HG03060 (cell line): Measurements from ENCODE around the gene CBFA2T2.
"Not testable (repeated sequence)": the region's sequence is repeated elsewhere in the genome, so short reads cannot be mapped to it uniquely, and the experiment has no call there.

ENCODE experiments used
- ATAC-seq: cut with Tn5 transposase; IDR thresholded peaks from one replicate; pipeline ENCODE4 v1.9.1; 2021; ENCODE audit warnings: low read depth, moderate number of reproducible peaks; ENCODE audit not compliant: unreplicated experiment

CBFA2T2 gene

GRCh38 chr20:33501000-33501399 is 11.1 kb downstream of the CBFA2T2 start:
- no peak for ATAC-seq

DNA sequence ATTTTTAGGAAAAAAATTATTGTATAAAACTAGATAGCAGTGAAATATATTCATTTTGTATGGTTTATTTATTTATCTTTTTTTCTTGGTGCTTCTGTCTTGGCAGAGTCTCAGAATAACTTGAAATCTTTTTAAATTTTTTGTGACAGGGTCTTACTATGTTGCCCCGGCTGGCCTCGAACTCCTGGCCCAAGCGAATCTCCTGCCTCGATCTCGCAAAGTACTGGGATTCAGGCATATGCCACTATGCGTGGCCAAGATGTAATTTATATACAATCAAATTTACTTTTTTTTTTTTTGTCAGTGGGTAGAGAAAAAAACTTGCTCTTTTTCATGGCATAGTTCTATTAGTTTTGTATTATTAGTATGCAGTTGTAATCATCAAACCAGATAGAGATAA is 13.7 kb downstream of the CBFA2T2 start:
- no peak for ATAC-seq

DNA sequence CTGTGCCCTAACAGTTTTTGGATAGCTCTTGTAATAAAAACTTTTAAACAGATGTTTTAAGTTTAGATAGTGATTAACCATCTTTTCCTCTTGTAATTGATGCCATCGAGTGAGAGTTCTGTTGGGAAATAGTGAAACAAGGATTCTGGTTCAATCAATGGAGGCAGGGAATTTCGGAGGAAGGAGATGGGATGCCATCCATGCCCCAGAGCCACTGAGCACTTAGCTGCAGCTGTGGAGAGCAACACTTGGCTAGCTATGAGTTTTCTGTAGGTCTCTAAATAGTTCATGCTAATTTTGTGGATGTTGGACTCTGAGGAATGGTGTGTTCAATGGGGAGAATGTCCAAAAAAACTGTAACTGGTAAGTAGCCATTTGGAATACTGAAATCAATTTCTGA is 16.7 kb downstream of the CBFA2T2 start:
- ATAC-seq: no peak

DNA sequence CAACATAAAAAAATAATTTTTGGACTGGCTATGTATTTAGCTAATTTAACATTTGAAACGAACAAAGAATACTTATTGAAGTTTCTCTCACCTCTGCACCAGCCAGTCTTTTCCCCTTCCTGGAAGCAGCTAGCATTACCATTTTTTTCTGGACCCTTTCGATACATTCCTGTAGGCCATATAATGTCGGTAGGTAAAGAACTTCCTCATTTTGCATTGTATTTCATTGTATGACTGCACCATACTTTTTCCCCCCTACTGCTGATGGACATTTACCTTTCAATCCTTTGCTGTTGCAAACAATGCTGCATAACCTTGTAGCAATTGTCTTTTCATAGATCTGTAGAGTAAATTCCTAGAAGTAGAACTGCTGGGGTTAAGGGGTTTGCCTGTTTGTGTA is 17.6 kb downstream of the CBFA2T2 start:
- no peak for ATAC-seq

- ATAC-seq: not testable (repeated sequence)
Observed at GRCh38 chr20:33508015-33508414, 18.1 kb downstream of the CBFA2T2 start.

DNA sequence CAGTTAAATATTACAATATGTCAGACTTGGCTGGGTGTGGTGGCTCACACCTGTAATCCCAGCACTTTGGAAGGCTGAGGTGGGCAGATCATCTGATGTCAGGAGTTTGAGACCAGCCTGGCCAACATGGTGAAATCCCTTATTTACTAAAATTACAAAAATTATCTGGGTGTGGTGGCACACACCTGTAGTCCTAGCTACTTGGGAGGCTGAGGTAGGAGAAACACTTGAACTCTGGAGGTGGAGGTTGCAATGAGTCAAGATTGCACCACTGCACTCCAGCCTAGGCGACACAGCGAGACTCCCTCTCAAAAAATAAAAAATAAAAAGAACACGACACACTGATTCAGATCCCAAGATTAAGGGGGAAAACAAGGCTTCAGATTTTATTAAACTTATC is 19.2 kb downstream of the CBFA2T2 start:
- not testable (repeated sequence) for ATAC-seq

- ATAC-seq: not testable (repeated sequence)
Observed at GRCh38 chr20:33511876-33512275, 22.0 kb downstream of the CBFA2T2 start.

DNA sequence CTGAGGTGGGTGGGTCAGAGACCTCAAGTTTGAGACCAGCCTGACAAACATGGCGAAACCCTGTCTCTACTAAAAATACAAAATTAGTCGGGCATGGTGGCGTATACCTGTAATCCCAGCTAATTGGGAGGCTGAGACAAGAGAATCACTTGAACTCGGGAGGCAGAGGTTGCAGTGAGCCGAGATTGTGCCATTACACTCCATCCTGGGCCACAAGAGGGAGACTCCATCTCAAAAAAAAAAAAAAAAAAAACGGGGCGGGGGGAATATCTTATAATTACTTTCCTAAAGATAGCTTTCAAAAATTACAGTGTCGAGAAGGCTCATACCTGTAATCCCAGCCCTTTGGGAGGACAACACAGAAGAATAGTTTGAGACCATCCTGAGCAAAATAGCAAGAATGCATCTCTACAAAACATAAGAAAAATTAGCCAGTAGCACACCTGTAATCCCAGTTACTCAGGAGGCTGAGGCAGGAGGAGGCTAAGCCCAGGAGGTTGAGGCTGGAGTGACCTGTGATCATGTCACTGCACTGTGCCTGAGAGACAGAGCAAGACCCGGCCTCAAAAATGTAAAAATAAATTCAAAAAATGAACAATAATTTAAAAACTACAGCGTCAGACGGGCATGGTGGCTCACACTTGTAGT is 25.8 kb downstream of the CBFA2T2 start:
- ATAC-seq: no peak

GRCh38 chr20:33516882-33517281 is 27.0 kb downstream of the CBFA2T2 start:
- ATAC-seq: no peak

- ATAC-seq: no peak
Observed at GRCh38 chr20:33518071-33518470, 28.2 kb downstream of the CBFA2T2 start.

GRCh38 chr20:33521461-33521860 is 31.6 kb downstream of the CBFA2T2 start:
- no peak for ATAC-seq

GRCh38 chr20:33522256-33522820 is 32.4 kb downstream of the CBFA2T2 start:
- ATAC-seq: no peak

GRCh38 chr20:33524261-33524660 is 34.4 kb downstream of the CBFA2T2 start:
- ATAC-seq: no peak

DNA sequence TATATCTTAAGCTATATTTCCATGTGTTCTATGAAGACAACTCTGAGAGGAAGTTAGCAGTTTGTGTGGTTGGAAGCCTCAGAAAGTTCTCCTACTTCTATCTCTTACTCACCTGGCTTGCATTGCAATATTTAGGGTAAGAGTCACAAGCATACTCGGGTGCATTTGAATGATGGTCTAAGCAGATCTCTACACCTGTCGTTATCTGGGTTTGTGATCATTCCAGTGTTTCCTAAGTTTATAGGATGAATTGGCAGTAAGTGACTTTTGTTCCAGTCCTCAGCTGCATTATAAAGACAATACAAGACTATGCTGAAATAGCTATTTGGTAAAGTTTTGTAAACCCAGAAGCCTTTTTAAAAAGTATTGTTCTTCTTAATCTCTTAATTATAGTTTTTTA is 36.9 kb downstream of the CBFA2T2 start:
- no peak for ATAC-seq

GRCh38 chr20:33531047-33531877 is 41.4 kb downstream of the CBFA2T2 start:
- ATAC-seq: no peak

DNA sequence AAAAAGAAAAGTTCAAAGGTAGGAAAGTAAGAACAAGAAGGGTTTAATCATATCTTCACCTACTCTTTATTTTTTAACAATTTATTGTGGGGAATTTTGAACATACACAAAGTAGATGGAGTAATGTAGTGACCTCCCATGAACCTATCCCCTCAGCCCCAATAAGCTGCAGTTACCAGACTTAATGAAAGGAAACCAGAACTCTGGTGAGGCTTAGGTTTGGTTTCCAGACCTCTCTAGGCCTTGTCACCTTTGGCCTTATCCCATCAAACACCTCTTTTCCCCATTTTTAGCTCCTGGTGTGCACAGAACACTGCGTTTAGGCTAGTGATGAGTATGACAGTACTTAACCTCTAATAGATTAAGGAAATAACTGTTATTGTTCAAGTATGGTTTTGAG is 42.0 kb downstream of the CBFA2T2 start:
- no peak for ATAC-seq

DNA sequence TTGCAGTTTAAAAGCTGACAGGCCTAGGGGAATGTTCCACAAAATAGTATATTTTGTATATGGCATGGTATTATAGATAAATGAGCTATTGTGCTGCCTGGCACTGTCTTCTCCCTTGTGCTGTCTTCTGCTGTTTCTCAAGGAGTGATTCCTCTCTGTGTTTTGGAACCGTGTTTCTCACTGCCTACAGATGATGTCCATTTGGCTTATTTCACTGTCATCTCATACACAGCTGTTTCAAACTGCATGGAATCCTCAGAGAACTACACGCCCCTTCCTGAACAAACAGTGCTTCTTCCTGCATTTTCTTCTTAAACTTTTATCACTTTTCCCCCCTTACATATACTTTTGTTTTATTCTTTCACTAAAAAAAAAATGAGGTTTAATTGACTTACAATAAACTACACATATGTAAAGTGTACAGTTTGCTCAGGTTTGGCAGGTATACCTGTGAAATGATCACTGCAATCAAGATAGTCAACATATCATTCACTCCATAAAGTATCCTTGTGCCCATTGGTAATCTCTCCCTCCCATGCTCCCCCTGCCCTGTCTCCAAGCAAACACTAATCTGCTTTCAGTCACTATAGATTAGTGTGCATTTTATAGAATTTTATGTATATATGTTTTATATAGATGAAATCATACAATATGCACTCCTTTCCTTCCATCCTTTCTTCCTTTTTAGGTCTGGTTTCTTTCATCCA is 43.0 kb downstream of the CBFA2T2 start:
- ATAC-seq: no peak

DNA sequence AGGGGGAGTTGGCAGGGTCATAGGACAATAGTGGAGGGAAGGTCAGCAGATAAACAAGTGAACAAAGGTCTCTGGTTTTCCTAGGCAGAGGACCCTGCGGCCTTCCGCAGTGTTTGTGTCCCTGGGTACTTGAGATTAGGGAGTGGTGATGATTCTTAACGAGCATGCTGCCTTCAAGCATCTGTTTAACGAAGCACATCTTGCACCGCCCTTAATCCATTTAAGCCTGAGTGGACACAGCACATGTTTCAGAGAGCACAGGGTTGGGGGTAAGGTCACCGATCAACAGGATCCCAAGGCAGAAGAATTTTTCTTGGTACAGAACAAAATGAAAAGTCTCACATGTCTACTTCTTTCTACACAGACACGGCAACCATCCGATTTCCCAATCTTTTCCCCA is 45.8 kb downstream of the CBFA2T2 start:
- not testable (repeated sequence) for ATAC-seq

GRCh38 chr20:33537608-33538007 is 47.7 kb downstream of the CBFA2T2 start:
- ATAC-seq: no peak

DNA sequence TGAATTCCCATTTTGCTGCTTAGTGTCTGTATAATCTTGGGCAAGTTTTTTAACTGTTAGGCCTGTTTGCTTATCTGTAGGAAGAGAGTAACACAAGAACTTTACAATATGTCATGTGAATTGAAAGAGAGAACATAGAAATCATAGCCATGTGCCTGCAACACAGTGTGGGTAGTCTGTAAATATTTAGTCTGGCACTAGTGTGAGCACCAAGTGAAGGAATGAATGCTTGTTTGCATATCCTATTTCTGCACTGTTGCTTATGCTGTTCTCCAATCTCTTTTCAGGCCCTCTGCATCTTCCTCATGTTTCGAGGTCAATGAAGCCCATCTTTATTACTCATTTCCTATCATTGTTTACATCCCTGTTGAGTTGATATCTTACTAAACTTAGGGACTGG is 49.2 kb downstream of the CBFA2T2 start:
- ATAC-seq: no peak

DNA sequence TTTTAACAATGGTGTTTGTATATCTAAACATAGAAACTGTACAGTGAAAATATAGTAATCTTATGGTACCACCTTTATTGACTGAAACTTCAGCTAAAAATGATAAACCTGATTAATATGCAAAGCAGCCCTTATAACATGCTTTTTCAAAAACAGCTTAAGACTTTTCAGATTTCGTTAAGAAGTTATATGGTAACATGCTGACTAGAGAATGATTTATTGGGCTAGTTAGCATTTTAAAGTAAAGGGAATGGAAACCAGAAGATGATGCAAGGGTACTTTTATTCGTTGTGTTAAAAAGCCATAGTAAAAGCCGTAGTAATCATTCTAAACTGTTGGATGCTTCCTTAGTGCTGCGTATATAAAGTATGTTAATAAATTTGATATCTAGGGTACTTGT is 50.5 kb downstream of the CBFA2T2 start:
- no peak for ATAC-seq
